ENCODE results near the gene ENSA.

Gene ENSA

DNA sequence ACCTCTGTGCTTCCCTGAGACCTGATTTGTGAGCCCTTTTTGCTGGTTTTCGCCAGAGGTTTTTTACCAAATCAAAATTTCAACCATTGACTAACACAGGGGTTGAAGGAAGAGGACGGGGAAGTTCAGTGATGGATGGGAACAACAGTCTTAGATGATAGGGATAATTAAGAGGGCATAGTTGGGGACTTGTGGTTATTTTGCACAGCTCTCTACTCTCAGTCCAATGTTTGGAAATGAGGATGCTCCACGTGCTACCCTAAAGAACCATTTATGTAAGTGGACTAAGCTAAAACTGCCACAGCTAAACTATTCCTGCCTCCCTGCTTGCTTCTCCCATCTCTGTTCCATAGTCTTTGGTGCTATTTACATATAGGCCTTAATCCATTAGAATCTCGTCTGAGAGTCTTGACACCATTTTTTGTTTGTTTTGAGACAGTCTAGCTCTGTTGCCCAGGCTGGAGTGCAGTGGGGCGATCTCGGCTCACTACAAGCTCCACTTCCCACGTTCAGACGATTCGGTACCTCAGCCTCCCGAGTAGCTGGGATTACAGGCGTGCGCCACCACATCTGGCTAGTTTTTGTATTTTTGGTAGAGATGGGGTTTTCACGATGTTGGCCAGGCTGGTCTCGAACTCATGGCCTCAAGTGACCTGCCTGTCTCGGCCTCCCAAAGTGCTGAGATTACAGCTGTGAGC is 49.3 kb downstream of the ENSA start:
- Histone ChIP-seq H3K4me1 (ENCODE audit: low read length) (peaks cover 27% of the 10 kb centered on the region), H4K20me1 (ENCODE audit: insufficient read depth, low read length) (peaks cover 38% of the 10 kb centered on the region), H3K27me3 (replicated peaks; ENCODE audit: insufficient read depth, low read length) (no peaks in the 10 kb centered on the region), H3K79me2 (ENCODE audit: low read length) (peaks cover 52% of the 10 kb centered on the region), H3K9ac (ENCODE audit: low read length) (peak overlapping the region; percentile 62), H3F3A (ENCODE audit: insufficient read depth, low read length) (peaks cover 43% of the 10 kb centered on the region), H3K4me2 (ENCODE audit: low read depth, low read length) (peak overlapping the region; percentile 84), H3K27ac (ENCODE audit: low read length) (peak overlapping the region; percentile 40; the same call in 1 of the 2 replicates), H3K9me3 (replicated peaks; ENCODE audit: insufficient read depth, low read length) (no peaks in the 10 kb centered on the region), H2AFZ (ENCODE audit: low read length) (peak overlapping the region; percentile 71), H3K36me3 (replicated peaks; ENCODE audit: insufficient read depth, low read length) (peaks cover 23% of the 10 kb centered on the region; the same call in 1 of the 2 replicates), H3K9me2 (replicated peaks; ENCODE audit: insufficient read depth, low read length) (no peaks in the 10 kb centered on the region), H3K4me3 (ENCODE audit: low read length) (peak overlapping the region; percentile 84)
- TF ChIP-seq, protein P1, sequence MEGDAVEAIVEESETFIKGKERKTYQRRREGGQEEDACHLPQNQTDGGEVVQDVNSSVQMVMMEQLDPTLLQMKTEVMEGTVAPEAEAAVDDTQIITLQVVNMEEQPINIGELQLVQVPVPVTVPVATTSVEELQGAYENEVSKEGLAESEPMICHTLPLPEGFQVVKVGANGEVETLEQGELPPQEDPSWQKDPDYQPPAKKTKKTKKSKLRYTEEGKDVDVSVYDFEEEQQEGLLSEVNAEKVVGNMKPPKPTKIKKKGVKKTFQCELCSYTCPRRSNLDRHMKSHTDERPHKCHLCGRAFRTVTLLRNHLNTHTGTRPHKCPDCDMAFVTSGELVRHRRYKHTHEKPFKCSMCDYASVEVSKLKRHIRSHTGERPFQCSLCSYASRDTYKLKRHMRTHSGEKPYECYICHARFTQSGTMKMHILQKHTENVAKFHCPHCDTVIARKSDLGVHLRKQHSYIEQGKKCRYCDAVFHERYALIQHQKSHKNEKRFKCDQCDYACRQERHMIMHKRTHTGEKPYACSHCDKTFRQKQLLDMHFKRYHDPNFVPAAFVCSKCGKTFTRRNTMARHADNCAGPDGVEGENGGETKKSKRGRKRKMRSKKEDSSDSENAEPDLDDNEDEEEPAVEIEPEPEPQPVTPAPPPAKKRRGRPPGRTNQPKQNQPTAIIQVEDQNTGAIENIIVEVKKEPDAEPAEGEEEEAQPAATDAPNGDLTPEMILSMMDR (IDR thresholded peaks at IDR 0.05; ENCODE audit: low read length): no peak
- no peak for TF ChIP-seq EZH2 (optimal IDR thresholded peaks at IDR 0.05; ENCODE audit: low read depth, low read length)
- no peak for TF ChIP-seq EZH2phosphoT487 (IDR thresholded peaks at IDR 0.05; ENCODE audit: low read length)
- DNase-seq: no peak

DNA sequence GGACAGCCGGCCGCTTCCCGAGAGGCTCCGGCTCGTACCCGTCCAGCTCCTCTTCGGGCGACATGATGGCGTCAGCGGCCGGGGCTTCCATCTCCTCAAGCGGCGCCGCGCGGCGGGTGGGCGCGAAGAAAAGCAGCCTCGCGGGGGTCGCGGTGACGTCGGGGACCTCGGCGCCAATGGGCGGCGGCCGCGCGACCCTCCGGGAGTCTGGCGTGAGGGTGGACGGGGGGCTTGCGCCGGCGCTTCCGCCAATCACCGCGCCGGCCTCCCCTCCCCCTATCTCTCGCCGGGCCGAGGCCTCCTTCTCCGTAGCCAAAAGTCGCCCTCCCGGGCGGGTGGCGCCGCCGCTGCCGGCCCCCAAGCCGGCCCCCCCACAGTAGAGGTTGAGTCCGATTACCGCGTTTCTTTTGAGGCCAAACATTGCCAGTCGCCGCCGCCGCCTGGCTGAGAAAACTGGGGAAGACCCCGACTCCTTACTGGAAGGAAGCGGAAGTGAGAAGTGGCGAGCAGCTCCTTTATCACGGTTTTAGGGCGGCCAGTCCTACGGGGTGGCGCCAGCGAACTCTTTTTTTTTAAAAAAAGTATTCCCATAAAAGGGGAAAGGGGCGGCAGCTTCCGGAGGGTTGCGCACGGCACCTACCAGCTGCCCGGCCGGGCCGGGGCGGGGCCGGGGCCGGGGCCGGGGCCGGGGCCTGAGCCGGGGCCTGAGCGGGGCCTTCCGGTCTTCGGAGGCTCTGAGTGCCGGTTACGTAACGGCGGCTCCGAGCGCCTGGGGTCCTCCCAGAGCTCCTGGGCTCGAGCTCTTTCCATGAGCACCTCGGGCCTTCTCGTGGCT is 50.1 kb downstream of the ENSA start, which contains the start of gene MCL1:
Gene MCL1, minus strand, starts transcription at position 501 of the 835 bp plus-strand sequence. Its CDS starts 80 bp downstream, at position 421.
- peak; percentile 99 for DNase-seq
- Histone ChIP-seq H3K79me2 (ENCODE audit: low read length) (peaks cover 59% of the 10 kb centered on the region), H3K27me3 (replicated peaks; ENCODE audit: insufficient read depth, low read length) (no peaks in the 10 kb centered on the region), H3K4me3 (ENCODE audit: low read length) (peak within 1 kb of the TSS; percentile 84), H4K20me1 (ENCODE audit: insufficient read depth, low read length) (peaks cover 38% of the 10 kb centered on the region), H3K9ac (ENCODE audit: low read length) (peak within 1 kb of the TSS; percentile 98), H3K27ac (ENCODE audit: low read length) (peak within 1 kb of the TSS; percentile 86), H2AFZ (ENCODE audit: low read length) (peak within 1 kb of the TSS; percentile 71), H3K36me3 (replicated peaks; ENCODE audit: insufficient read depth, low read length) (peaks cover 31% of the 10 kb centered on the region; the same call in 1 of the 2 replicates), H3K9me2 (replicated peaks; ENCODE audit: insufficient read depth, low read length) (no peaks in the 10 kb centered on the region), H3K4me2 (ENCODE audit: low read depth, low read length) (peak within 1 kb of the TSS; percentile 84), H3K4me1 (ENCODE audit: low read length) (peaks cover 35% of the 10 kb centered on the region), H3K9me3 (replicated peaks; ENCODE audit: insufficient read depth, low read length) (no peaks in the 10 kb centered on the region), H3F3A (ENCODE audit: insufficient read depth, low read length) (peaks cover 50% of the 10 kb centered on the region)
- TF ChIP-seq EZH2phosphoT487 (IDR thresholded peaks at IDR 0.05; ENCODE audit: low read length) (no peak), EZH2 (optimal IDR thresholded peaks at IDR 0.05; ENCODE audit: low read depth, low read length) (no peak)
- TF ChIP-seq, protein P1 (IDR thresholded peaks at IDR 0.05; ENCODE audit: low read length): no peak

GRCh38 chr1:150578272-150579109 is 50.9 kb downstream of the ENSA start:
- peak overlapping the region; percentile 84 for H3K4me3 ChIP-seq (ENCODE audit: low read length)
- H3K79me2 ChIP-seq (ENCODE audit: low read length): peaks cover 68% of the 10 kb centered on the region
- peak overlapping the region; percentile 98 for H3K9ac ChIP-seq (ENCODE audit: low read length)
- peak overlapping the region; percentile 72 for H3K4me2 ChIP-seq (ENCODE audit: low read depth, low read length)
- peaks cover 40% of the 10 kb centered on the region for H3K4me1 ChIP-seq (ENCODE audit: low read length)
- peaks cover 38% of the 10 kb centered on the region for H4K20me1 ChIP-seq (ENCODE audit: insufficient read depth, low read length)
- no peaks in the 10 kb centered on the region for H3K9me3 ChIP-seq (replicated peaks; ENCODE audit: insufficient read depth, low read length)
- H3K36me3 ChIP-seq (replicated peaks; ENCODE audit: insufficient read depth, low read length): peaks cover 35% of the 10 kb centered on the region; the same call in 1 of the 2 replicates
- peak overlapping the region; percentile 86 for H3K27ac ChIP-seq (ENCODE audit: low read length)
- TF ChIP-seq, protein P1 (IDR thresholded peaks at IDR 0.05; ENCODE audit: low read length): no peak
- TF ChIP-seq EZH2 (optimal IDR thresholded peaks at IDR 0.05; ENCODE audit: low read depth, low read length) (no peak), EZH2phosphoT487 (IDR thresholded peaks at IDR 0.05; ENCODE audit: low read length) (no peak)
- H3K27me3 ChIP-seq (replicated peaks; ENCODE audit: insufficient read depth, low read length): no peaks in the 10 kb centered on the region
- H3K9me2 ChIP-seq (replicated peaks; ENCODE audit: insufficient read depth, low read length): no peaks in the 10 kb centered on the region
- peaks cover 57% of the 10 kb centered on the region for H3F3A ChIP-seq (ENCODE audit: insufficient read depth, low read length)
- DNase-seq: peak; percentile 46
- no peak overlapping the region for H2AFZ ChIP-seq (ENCODE audit: low read length)

All from MM.1S (cell line).